Pons (tissue), 1 donor: ENCODE data around the gene SMIM14.
"Not testable (repeated sequence)": the region's sequence is repeated elsewhere in the genome, so short reads cannot be mapped to it uniquely, and the experiment has no call there.

Experiments used
- DNase-seq: peaks from one replicate; pipeline ENCODE4 v3.0.0-alpha.2; 2016; ENCODE audit warnings: low spot score

SMIM14 gene

DNA sequence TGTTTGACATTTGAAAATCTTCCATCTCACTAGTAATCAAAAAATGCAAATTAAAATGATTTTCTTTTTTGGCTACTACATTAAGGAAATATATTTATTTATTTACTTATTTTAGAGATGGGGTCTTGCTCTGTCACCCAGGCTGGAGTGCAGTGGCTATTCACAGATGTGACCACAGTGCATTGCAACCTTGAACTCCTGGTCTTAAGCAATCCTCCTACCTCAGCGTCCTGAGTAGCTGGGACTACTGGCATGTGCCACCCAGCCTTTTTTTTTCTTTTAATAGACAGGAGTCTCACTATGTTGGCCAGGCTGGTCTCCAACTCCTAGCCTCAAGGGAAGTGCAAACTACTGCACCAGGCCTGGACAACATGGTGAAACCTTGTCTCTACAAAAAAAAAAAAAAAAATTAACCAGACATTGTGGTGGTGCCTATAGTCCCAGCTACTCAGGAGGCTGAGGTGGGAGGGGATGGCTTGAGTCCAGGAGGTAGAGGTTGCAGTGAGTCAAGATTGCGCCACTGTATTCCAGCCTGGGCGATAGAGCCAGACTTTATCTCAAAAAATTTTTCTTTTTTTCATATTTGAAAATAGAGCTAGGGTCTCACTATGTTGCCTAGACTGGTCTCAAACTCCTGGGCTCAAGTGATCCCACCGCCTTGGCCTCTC is 4.4 kb upstream of the SMIM14 start:
- no peak for DNase-seq

- no peak for DNase-seq
Observed at GRCh38 chr4:39641451-39641850, 2.8 kb upstream of the SMIM14 start.

- DNase-seq = peak; percentile 73
Observed at GRCh38 chr4:39637586-39638353, 895 bp downstream of the SMIM14 start.

DNA sequence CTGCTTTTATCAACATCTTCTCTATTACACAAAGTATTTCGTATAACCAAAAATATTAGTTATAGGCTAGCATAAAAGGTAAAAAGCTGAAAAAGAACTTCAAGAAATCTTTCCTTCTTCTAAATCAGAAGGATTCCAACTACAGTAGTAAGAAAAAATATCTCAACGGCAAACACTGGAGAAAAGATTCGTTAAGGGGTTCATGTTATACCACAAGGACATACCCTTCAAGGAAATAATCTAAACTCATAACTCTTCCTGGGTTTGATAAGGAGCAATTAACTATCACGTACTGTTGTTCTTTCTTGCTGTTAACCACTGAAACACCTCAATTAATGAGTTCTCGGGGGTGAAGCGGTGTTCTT is 1.5 kb downstream of the SMIM14 start:
- no peak for DNase-seq

DNA sequence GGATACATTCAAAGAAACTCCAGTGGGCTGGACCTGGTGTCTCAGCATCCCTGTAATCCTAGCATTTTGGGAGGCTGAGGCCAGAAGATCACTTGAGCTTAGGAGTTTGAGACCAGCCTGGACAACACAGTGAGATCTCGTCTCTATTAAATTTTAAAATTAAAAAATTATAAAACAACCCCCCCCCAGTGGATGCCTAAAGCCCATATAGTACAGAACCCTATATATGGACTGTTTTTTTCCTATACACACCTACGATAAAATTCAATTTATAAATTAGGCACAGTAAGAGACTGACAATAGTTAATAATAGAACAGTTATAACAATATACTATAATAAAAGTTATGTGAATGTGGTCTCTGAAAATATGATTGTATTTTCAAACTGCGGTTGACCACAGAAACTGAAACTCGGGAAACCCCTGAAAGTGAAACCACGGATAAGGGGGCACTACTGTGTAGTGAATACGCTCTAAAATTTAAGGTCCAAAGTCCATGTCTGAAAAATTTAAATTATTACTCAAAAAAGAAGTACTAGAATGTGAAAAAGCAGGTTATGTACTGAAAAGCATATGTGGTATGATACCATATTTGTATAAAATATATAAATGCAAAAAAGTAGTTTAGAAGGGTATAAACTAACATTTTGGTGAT is 2.0 kb downstream of the SMIM14 start:
- peak; percentile 44 for DNase-seq

DNA sequence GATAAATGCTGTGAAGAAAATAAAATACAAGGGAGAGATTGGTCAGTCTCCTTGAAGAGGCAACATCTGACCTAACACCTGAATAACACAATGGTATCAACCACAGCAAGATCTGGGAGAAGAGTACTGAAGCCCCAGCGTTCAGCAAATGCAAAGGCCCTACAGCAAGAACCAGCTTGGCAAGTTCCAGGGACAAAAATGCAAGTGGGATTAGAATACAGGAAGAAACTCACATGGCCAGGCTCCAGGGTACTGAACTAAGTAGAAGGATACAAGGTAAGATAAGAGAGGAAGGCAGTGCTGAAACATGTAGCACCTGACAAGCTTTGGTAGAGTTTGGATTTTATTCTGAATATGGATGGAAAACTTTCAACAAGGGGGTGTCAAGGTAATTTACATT is 3.6 kb downstream of the SMIM14 start:
- DNase-seq = no peak

DNA sequence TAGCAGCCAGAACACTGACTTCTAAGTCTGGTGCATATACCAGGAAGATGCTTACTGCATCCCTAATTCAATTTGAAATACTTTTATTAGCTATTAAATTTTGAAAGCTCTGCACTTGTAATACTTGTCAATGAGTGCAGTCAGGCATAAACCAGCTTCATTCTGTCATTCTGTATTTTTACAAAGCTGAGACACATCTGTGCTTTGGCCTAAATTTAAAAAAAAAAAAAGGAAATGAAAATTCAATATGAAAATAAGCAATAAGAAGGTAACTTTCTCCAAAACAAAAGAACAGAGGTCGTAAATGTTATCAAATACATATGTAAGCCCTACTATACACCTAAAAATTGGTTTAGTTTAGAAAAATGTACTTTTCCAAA is 7.0 kb downstream of the SMIM14 start:
- DNase-seq = no peak

DNA sequence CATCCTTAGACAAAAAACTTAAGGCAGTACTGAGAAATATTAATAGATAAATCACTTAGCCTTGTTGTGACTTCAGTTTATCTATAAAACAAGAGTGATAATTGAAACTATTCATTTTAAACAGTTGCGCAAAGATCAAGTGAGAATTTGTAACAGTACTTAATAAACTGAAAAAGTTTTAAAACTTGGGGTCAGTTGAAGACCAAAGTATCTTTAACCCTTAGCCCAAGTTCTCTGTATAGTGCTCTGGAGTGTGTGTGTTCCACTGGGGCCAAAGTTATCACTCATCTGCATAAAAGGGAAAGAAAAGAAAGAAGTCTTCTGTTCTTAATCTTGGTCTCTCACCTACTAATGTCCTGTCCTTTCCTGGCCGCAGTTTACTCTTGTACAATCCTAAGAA is 11.3 kb downstream of the SMIM14 start:
- no peak for DNase-seq

- DNase-seq = no peak
Observed at GRCh38 chr4:39626913-39627312, 11.8 kb downstream of the SMIM14 start.

DNA sequence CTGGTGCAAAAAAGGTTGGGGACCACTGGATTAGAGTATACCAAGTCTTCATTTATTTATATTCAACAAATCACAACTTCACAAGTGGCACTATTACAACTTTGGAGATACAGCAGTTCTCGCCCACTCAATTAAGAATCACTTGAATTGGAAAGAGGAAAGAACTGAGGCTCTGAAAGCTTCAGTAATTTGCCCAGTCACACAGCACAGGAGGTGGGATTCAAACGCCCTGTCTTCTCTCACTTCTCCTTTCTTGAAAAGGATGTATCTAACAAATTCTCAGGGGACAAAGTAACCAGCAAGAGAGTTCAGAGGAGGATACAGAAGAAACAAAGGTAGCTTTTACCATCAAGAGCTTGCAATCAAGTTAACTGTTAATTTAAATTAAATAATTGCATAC is 12.4 kb downstream of the SMIM14 start:
- DNase-seq = peak; percentile 56

DNA sequence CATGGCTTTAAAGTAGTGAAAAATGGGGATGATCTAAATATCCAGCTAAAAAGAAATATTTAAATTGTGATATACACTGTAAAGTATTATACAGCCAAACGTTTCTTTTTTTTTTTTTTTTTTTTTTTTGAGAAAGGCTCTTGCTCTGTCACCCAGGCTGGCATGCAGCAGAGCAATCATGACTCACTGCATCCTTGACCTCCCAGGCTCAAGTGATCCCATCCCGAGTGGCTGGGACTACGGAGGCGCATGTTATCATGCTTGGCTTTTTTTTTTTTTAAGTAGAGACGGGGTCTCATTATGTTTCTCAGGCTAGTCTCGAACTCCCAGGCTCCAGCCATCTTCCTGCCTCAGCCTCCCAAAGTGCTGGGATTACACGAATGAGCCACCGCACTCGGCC is 17.1 kb downstream of the SMIM14 start:
- DNase-seq = no peak

GRCh38 chr4:39620551-39621313 is 17.9 kb downstream of the SMIM14 start:
- no peak for DNase-seq

DNA sequence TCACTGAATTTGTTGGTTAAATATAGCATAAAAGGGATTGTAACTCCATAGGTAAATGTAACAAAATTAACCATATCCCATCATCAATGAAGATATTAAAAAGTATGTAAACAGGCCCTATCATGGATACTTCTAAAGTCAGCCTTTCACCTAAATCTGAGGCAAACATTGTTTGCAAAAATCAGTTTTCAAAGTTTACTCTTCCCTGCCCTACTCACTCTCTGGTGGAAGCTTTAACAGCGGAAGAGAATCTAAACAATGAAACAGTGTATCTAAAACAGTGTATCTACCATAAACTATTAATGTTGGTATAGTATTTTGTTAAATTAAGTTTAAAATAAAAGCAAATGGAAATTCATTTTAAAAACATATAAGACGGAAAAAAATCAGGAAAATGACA is 21.1 kb downstream of the SMIM14 start:
- no peak for DNase-seq

DNA sequence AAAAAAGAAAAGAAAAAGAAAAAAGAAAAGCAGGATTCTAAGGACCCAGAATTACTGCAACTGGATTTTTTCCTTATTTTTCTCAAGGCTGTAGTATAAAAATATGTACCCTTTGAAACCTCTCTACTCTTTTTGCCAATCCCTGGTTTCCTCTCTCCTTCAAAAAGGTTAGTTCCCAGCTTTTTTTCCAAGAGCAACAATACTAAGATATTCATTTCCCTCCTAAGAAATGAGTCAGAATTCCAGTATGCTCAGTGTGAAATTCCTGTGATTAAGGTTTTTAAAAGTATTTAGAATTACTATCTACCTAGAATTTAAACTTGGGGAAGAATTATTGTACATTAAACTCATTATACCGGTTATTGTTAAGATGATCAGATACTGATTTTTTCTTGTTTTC is 22.0 kb downstream of the SMIM14 start:
- no peak for DNase-seq

DNA sequence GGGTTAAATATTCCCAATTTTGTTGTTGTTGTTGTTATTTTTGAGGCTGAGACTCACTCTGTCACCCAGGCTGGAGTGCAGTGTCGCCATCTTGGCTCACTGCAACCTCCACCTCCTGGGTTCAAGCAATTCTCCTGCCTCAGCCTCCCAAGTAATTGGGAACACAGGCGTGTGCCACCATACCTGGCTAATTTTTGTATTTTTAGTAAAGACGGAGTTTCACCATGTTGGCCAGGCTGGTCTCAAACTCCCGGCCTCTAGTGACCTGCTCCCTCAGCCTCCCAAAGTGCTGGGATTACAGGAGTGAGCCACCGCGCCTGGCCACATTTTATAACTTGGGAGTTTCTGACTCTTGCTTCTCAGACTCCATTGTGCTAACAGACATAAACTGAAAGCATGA is 22.6 kb downstream of the SMIM14 start:
- DNase-seq = not testable (repeated sequence)

DNA sequence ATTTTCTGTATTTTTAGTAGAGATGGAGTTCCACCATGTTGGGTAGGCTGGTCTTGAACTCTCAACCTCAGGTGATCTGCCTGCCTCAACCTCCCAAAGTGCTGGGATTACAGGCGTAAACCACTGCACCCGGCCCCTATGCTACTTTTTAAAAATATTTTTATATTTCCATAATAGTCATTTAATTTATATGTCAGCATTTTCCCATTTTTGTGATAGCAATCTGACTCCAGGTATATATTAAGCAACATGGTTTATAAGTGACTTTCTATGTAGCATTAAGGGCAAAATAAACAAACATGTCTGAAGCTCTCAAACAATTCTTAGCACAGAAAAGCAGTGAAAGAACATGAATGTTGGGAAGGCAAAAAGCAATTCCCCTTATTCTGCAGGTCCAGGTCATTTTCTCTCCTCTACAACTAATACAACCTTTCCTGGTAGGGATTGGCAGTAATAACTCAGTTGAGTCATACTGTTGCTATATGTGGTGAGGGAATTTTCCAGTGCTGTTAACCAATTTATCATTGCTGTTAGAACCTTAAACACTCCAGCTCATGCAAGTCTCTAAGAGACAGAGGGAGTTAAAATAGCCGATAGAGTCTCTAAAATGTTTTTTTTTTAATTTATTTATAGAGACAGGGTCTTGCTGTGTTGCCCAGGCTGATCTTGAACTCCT is 24.0 kb downstream of the SMIM14 start:
- no peak for DNase-seq

- no peak for DNase-seq
Observed at GRCh38 chr4:39613093-39613656, 25.5 kb downstream of the SMIM14 start.

DNA sequence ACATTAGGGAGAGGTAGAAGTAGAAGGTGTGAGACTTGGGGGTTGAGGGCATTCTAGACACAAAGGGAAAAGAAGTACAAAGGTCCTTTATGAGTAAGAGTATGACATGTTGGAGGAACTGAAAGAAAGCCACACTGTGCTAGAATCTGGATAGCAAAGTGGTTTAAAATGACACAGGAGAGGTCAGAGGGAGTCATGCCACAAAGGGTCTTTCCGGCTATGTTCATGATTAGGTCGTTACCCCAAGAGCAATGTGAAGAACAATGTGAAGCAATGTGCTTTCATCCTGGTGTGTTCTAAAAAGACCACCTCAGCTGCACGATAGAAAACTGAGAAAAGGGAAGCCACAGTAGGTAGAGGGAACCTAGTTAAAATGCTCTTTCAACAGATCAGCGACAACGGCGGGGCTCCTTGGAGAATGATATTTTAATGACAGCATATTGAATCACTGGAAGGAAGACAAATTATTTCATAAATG is 29.2 kb downstream of the SMIM14 start:
- DNase-seq = peak; percentile 27

DNA sequence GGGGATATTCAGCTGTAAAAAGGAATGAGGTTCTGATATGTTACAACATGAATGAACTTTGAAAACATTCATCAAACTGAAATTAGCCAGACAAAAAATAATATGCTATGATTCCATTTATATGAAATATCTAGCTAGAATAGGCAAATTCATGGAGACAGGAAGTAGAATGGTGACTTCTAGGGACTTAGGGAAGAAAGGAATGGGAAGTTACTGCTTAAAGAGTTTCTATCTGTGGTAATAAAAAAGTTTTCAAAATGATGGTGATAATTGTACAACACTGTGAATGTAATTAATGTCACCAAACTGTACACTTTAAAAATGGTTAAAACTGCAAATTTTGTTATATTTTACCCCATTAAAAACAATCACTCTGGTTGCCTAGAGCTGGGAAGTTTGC is 30.2 kb downstream of the SMIM14 start:
- DNase-seq = no peak

DNA sequence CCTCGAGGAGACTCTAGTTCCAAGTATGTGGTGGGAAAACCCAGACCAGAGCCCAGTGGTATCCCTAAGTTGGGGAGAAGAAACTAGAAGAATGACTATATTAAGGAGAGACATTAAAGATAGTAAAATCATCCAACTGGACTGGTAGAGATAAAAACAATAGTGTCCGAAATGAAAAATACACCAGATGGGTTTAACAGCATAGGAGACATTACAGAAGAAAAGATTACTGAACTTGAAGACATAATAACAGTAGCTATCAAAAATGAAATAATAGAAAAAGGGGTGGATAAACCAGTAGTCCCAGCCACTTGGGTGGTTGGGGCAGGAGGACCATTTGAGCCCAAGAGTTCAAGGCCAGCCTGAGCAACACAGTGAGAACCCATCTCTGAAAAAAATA is 31.9 kb downstream of the SMIM14 start:
- DNase-seq = no peak

DNA sequence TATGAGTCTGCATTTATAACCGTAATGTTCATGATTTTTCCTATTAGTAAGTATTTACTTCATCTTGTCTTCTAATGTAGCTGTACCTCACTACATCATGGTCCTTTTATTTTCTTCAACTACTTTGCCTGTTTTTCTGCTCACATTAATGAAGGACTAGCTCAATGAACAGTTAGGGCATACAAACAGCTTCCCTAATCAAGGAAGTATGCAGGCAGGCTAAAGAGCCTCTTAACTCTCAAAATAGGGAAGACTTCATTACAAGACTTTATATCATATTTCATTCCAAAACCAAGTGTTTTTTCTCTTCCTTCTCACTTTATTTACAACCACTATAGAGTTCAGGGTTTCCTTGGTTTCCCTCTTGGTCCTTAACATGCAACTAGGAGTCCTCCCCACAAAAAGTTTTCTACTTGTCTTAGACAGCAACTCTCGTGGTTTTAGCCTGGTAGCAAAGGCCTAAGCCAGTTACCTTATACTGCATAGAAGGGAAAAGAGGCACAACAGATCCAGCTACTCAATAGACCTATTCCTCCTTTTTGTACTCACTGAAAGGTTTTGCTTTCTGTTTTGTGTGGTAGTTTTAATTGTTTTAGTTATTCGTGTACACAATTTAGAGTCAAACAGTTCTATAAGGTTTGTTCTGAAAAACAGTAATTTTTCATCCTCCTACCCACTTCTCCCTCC is 40.8 kb downstream of the SMIM14 start:
- DNase-seq = no peak
